ENCODE measurements around the gene SLMAP.

GRCh38 chr3:57743496-57743895 is 12.6 kb upstream of the SLMAP start:
- TF ChIP-seq, protein P1, sequence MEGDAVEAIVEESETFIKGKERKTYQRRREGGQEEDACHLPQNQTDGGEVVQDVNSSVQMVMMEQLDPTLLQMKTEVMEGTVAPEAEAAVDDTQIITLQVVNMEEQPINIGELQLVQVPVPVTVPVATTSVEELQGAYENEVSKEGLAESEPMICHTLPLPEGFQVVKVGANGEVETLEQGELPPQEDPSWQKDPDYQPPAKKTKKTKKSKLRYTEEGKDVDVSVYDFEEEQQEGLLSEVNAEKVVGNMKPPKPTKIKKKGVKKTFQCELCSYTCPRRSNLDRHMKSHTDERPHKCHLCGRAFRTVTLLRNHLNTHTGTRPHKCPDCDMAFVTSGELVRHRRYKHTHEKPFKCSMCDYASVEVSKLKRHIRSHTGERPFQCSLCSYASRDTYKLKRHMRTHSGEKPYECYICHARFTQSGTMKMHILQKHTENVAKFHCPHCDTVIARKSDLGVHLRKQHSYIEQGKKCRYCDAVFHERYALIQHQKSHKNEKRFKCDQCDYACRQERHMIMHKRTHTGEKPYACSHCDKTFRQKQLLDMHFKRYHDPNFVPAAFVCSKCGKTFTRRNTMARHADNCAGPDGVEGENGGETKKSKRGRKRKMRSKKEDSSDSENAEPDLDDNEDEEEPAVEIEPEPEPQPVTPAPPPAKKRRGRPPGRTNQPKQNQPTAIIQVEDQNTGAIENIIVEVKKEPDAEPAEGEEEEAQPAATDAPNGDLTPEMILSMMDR (conservative IDR thresholded peaks at IDR 0.05; ENCODE audit: low read depth in 2 of 2): no peak
- TF ChIP-seq EZH2 (IDR thresholded peaks at IDR 0.05; ENCODE audit: low read depth, unreplicated experiment) (no peak), POLR2AphosphoS5 (IDR thresholded peaks at IDR 0.05; ENCODE audit: low read depth) (no peak), ZNF331 (CRISPR knock-in tag; IDR thresholded peaks at IDR 0.05; ENCODE audit: low read depth) (no peak), EZH2phosphoT487 (IDR thresholded peaks at IDR 0.05; ENCODE audit: unreplicated experiment) (no peak), REST (IDR thresholded peaks at IDR 0.05; ENCODE audit: unreplicated experiment) (no peak), NANOG (IDR thresholded peaks at IDR 0.05; ENCODE audit: borderline replicate concordance) (no peak), ETS1 (IDR thresholded peaks at IDR 0.05) (no peak), JUNB (IDR thresholded peaks at IDR 0.05; ENCODE audit: unreplicated experiment) (no peak), CREB1 (CRISPR knock-in tag; IDR thresholded peaks at IDR 0.05; ENCODE audit: low read depth) (no peak)
